Testis (tissue), 2 donors: Measurements from ENCODE around the gene RAMACL.

Experiments used
- CTCF ChIP-seq, 3 experiments: fragments of 450-650 bp in 2 of 3; fragments of 200-600 bp in 1 of 3; sonication (generic) in 1 of 3; IDR thresholded peaks; one replicate each; pipeline ENCODE4 v1.5.1; 2016 to 2019; ENCODE audit warnings: antibody characterized with exemption in 3 of 3, mild to moderate bottlenecking in 2 of 3, moderate library complexity in 1 of 3
- POLR2A ChIP-seq: fragments of 450-650 bp; IDR thresholded peaks from one replicate; pipeline ENCODE4 v1.6.1; 2017; ENCODE audit warnings: antibody characterized with exemption, mild to moderate bottlenecking, moderate library complexity

- TF ChIP-seq CTCF (IDR thresholded peaks at IDR 0.05) (no peak), POLR2A (no peak)
Observed at GRCh38 chr6:166541876-166542579, 44.5 kb downstream of the RAMACL start.
